ENCODE data around the gene MYADM.

The MYADM gene

GRCh38 chr19:53915000-53915399, 47.3 kb downstream of the MYADM start:
- DNase-seq (ENCODE audit: low spot score) = no peak

GRCh38 chr19:53916004-53916403, 48.3 kb downstream of the MYADM start:
- no peak for DNase-seq (ENCODE audit: low spot score)

GRCh38 chr19:53917356-53917755, 49.7 kb downstream of the MYADM start:
- DNase-seq (ENCODE audit: low spot score) = no peak

All from SW480 (cell line).